ENCODE measurements around the gene LTF.

GRCh38 chr3:46497556-46498265 is 33.0 kb upstream of the LTF start, which contains the start of gene RTP3:
- no peak for TF ChIP-seq REST (IDR thresholded peaks at IDR 0.05)
- TF ChIP-seq, protein P1, sequence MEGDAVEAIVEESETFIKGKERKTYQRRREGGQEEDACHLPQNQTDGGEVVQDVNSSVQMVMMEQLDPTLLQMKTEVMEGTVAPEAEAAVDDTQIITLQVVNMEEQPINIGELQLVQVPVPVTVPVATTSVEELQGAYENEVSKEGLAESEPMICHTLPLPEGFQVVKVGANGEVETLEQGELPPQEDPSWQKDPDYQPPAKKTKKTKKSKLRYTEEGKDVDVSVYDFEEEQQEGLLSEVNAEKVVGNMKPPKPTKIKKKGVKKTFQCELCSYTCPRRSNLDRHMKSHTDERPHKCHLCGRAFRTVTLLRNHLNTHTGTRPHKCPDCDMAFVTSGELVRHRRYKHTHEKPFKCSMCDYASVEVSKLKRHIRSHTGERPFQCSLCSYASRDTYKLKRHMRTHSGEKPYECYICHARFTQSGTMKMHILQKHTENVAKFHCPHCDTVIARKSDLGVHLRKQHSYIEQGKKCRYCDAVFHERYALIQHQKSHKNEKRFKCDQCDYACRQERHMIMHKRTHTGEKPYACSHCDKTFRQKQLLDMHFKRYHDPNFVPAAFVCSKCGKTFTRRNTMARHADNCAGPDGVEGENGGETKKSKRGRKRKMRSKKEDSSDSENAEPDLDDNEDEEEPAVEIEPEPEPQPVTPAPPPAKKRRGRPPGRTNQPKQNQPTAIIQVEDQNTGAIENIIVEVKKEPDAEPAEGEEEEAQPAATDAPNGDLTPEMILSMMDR (IDR thresholded peaks at IDR 0.05; ENCODE audit: low read depth, low read length, missing input control) = no peak
- TF ChIP-seq EGR1 (IDR thresholded peaks at IDR 0.05; ENCODE audit: low read depth in 2 of 2) = no peak
- no peak for TF ChIP-seq ZBTB33 (IDR thresholded peaks at IDR 0.05)
